ENCODE measurements around the gene TEX11.
"Not testable (repeated sequence)": the region's sequence is repeated elsewhere in the genome, so short reads cannot be mapped to it uniquely, and the experiment has no call there.

Gene TEX11

GRCh38 chrX:70843620-70844019 lies 64.9 kb downstream of the TEX11 start:
- H3K4me3 ChIP-seq (ENCODE audit: insufficient read depth in 1 of 2, low read depth in 1 of 2, low read length in 2 of 2); H2AK5ac ChIP-seq (ENCODE audit: low read length, severe bottlenecking); DNase-seq; H2AFZ ChIP-seq (ENCODE audit: low read depth, low read length); H4K8ac ChIP-seq (ENCODE audit: low read length); H3K4ac ChIP-seq (ENCODE audit: low read depth in 1 of 2, low read length in 2 of 2); H3K18ac ChIP-seq (ENCODE audit: low read depth in 1 of 2, low read length in 2 of 2); H3K9ac ChIP-seq (ENCODE audit: low read length); H3K36me3 ChIP-seq (ENCODE audit: control insufficient read depth in 1 of 2, insufficient read depth in 2 of 2, low read depth in 1 of 2, low read length in 2 of 2); H3K4me1 ChIP-seq (ENCODE audit: control insufficient read depth, insufficient read depth, low read depth, low read length); H3K23ac ChIP-seq (ENCODE audit: low read length in 2 of 2); H2BK15ac ChIP-seq (ENCODE audit: low read depth, poor library complexity, severe bottlenecking); H4K91ac ChIP-seq (ENCODE audit: low read length); H2BK12ac ChIP-seq (ENCODE audit: low read length in 2 of 2); H3K79me1 ChIP-seq (replicated peaks; ENCODE audit: low read length, poor library complexity, severe bottlenecking); H3K27ac ChIP-seq (ENCODE audit: low read length, poor library complexity, severe bottlenecking); H2BK5ac ChIP-seq (ENCODE audit: low read depth, low read length, poor library complexity, severe bottlenecking); H3K4me2 ChIP-seq (ENCODE audit: low read length, poor library complexity, severe bottlenecking); H3K14ac ChIP-seq (ENCODE audit: low read length in 2 of 2); H3K9me3 ChIP-seq (ENCODE audit: control insufficient read depth, low read length); H2BK120ac ChIP-seq (ENCODE audit: low read depth, low read length): not testable (repeated sequence)
- no CpG with 5 or more reads among the region's 1 CpG for WGBS
- H3K27me3 ChIP-seq (ENCODE audit: control insufficient read depth in 1 of 2, insufficient read depth in 1 of 2, low read length in 2 of 2): peaks cover 0 to 10% of the 10 kb centered on the region in 2 experiments

DNA sequence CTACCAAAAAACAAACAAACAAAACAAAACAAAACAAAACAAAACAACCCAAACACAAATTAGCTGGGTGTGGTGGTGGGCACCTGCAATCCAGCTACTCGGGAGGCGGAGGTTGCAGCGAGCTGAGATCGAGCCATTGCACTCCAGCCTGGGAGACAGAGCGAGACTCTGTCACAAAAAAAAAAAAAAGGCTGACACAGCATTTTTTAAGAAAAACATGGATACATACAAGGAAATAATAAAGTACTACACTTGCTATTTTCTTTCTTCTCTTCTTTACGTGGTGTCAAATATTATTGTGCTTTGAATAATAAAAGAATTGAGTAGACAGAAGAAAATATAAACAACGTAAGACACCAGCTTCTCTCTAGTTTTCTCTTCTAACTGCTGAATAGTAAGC lies 73.9 kb downstream of the TEX11 start:
- Histone ChIP-seq H2BK120ac (ENCODE audit: low read depth, low read length) (no peak overlapping the region), H3K27ac (ENCODE audit: low read length, poor library complexity, severe bottlenecking) (no peak overlapping the region), H3K18ac (ENCODE audit: low read depth in 1 of 2, low read length in 2 of 2) (no peak overlapping the region), H4K8ac (ENCODE audit: low read length) (no peak overlapping the region), H3K23ac (ENCODE audit: low read length in 2 of 2) (no peak overlapping the region), H3K4me1 (ENCODE audit: control insufficient read depth, insufficient read depth, low read depth, low read length) (no peaks in the 10 kb centered on the region), H3K14ac (ENCODE audit: low read length in 2 of 2) (no peak overlapping the region), H4K91ac (ENCODE audit: low read length) (no peak overlapping the region), H3K9ac (ENCODE audit: low read length) (no peak overlapping the region), H2BK12ac (ENCODE audit: low read length in 2 of 2) (no peak overlapping the region), H3K4me3 (ENCODE audit: insufficient read depth in 1 of 2, low read depth in 1 of 2, low read length in 2 of 2) (no peak overlapping the region), H2BK5ac (ENCODE audit: low read depth, low read length, poor library complexity, severe bottlenecking) (no peak overlapping the region), H3K4me2 (ENCODE audit: low read length, poor library complexity, severe bottlenecking) (no peak overlapping the region), H2AK5ac (ENCODE audit: low read length, severe bottlenecking) (no peak overlapping the region), H3K4ac (ENCODE audit: low read depth in 1 of 2, low read length in 2 of 2) (no peak overlapping the region), H2AFZ (ENCODE audit: low read depth, low read length) (no peak overlapping the region), H2BK15ac (ENCODE audit: low read depth, poor library complexity, severe bottlenecking) (no peak overlapping the region), H3K9me3 (ENCODE audit: control insufficient read depth, low read length) (peaks cover 5% of the 10 kb centered on the region), H3K36me3 (ENCODE audit: control insufficient read depth in 1 of 2, insufficient read depth in 2 of 2, low read depth in 1 of 2, low read length in 2 of 2) (no peaks in the 10 kb centered on the region), H3K79me1 (replicated peaks; ENCODE audit: low read length, poor library complexity, severe bottlenecking) (no peaks in the 10 kb centered on the region), H3K27me3 (ENCODE audit: control insufficient read depth in 1 of 2, insufficient read depth in 1 of 2, low read length in 2 of 2) (peaks cover 0 to 5% of the 10 kb centered on the region in 2 experiments)
- WGBS: 95% methylated on average over 4 of the region's 7 CpGs
- no peak for DNase-seq

DNA sequence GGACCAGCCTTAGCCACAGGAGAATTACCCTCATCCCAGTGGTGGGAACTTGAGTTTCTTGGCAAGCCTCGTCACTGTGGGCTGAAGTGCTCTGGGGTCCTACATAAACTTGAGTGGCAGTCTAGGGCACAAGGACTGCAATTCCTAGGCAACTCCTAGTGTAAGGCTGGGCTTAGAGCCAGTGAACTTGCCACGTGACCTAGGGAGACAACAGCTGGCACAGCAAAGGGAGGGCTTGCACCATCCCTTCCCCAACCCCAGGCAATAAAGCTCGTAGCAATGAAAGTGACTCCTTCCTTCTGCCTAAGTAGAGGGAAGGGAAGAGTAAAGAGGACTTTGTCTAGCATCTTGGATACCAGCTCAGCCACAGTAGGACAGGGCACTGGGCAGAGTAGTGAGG lies 81.8 kb downstream of the TEX11 start:
- Histone ChIP-seq H3K23ac (ENCODE audit: low read length in 2 of 2) (no peak overlapping the region), H2BK15ac (ENCODE audit: low read depth, poor library complexity, severe bottlenecking) (no peak overlapping the region), H3K18ac (ENCODE audit: low read depth in 1 of 2, low read length in 2 of 2) (no peak overlapping the region), H3K4ac (ENCODE audit: low read depth in 1 of 2, low read length in 2 of 2) (no peak overlapping the region), H3K27ac (ENCODE audit: low read length, poor library complexity, severe bottlenecking) (no peak overlapping the region), H3K4me1 (ENCODE audit: control insufficient read depth, insufficient read depth, low read depth, low read length) (no peaks in the 10 kb centered on the region), H3K4me3 (ENCODE audit: insufficient read depth in 1 of 2, low read depth in 1 of 2, low read length in 2 of 2) (no peak overlapping the region), H2BK120ac (ENCODE audit: low read depth, low read length) (no peak overlapping the region), H3K79me1 (replicated peaks; ENCODE audit: low read length, poor library complexity, severe bottlenecking) (no peaks in the 10 kb centered on the region), H3K4me2 (ENCODE audit: low read length, poor library complexity, severe bottlenecking) (no peak overlapping the region), H3K27me3 (ENCODE audit: control insufficient read depth in 1 of 2, insufficient read depth in 1 of 2, low read length in 2 of 2) (peaks cover 0 to 18% of the 10 kb centered on the region in 2 experiments), H4K91ac (ENCODE audit: low read length) (no peak overlapping the region), H3K36me3 (ENCODE audit: control insufficient read depth in 1 of 2, insufficient read depth in 2 of 2, low read depth in 1 of 2, low read length in 2 of 2) (no peaks in the 10 kb centered on the region), H3K14ac (ENCODE audit: low read length in 2 of 2) (no peak overlapping the region), H2AK5ac (ENCODE audit: low read length, severe bottlenecking) (no peak overlapping the region), H2BK12ac (ENCODE audit: low read length in 2 of 2) (no peak overlapping the region), H2AFZ (ENCODE audit: low read depth, low read length) (no peak overlapping the region), H3K9ac (ENCODE audit: low read length) (no peak overlapping the region), H4K8ac (ENCODE audit: low read length) (no peak overlapping the region), H3K9me3 (ENCODE audit: control insufficient read depth, low read length) (no peaks in the 10 kb centered on the region), H2BK5ac (ENCODE audit: low read depth, low read length, poor library complexity, severe bottlenecking) (no peak overlapping the region)
- no peak for DNase-seq
- WGBS: 76% methylated on average over 1 of the region's 3 CpGs

DNA sequence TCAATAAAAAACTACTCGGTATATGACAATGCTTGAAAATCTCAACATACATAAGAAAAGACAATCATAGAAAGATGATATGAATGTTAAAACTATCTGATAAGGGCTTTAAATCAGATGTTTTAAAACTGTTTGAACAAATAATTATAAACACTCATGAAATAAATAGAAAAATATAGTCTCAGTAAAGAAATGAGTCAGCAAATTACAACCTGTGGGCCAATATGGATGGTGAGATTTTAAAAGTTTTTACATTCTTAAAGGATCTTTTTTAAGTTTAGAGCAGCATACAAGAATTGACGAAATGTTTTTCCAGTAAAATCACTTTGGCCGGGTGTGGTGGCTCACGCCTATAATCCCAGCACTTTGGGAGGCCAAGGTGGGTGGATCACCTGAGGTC lies 83.1 kb downstream of the TEX11 start:
- H3K4me2 ChIP-seq (ENCODE audit: low read length, poor library complexity, severe bottlenecking): no peak overlapping the region
- H3K4me3 ChIP-seq (ENCODE audit: insufficient read depth in 1 of 2, low read depth in 1 of 2, low read length in 2 of 2): no peak overlapping the region
- peaks cover 7% of the 10 kb centered on the region for H3K9me3 ChIP-seq (ENCODE audit: control insufficient read depth, low read length)
- H3K18ac ChIP-seq (ENCODE audit: low read depth in 1 of 2, low read length in 2 of 2): no peak overlapping the region
- H2BK120ac ChIP-seq (ENCODE audit: low read depth, low read length): no peak overlapping the region
- H3K4me1 ChIP-seq (ENCODE audit: control insufficient read depth, insufficient read depth, low read depth, low read length): no peaks in the 10 kb centered on the region
- no peak overlapping the region for H2AK5ac ChIP-seq (ENCODE audit: low read length, severe bottlenecking)
- H2BK5ac ChIP-seq (ENCODE audit: low read depth, low read length, poor library complexity, severe bottlenecking): no peak overlapping the region
- no peak overlapping the region for H3K14ac ChIP-seq (ENCODE audit: low read length in 2 of 2)
- peaks cover 0 to 20% of the 10 kb centered on the region in 2 experiments for H3K27me3 ChIP-seq (ENCODE audit: control insufficient read depth in 1 of 2, insufficient read depth in 1 of 2, low read length in 2 of 2)
- H4K91ac ChIP-seq (ENCODE audit: low read length): no peak overlapping the region
- H2AFZ ChIP-seq (ENCODE audit: low read depth, low read length): no peak overlapping the region
- no peak overlapping the region for H3K9ac ChIP-seq (ENCODE audit: low read length)
- no peak overlapping the region for H4K8ac ChIP-seq (ENCODE audit: low read length)
- H3K4ac ChIP-seq (ENCODE audit: low read depth in 1 of 2, low read length in 2 of 2): no peak overlapping the region
- H3K79me1 ChIP-seq (replicated peaks; ENCODE audit: low read length, poor library complexity, severe bottlenecking): no peaks in the 10 kb centered on the region
- no peaks in the 10 kb centered on the region for H3K36me3 ChIP-seq (ENCODE audit: control insufficient read depth in 1 of 2, insufficient read depth in 2 of 2, low read depth in 1 of 2, low read length in 2 of 2)
- 100% methylated on average over 2 of the region's 4 CpGs for WGBS
- no peak overlapping the region for H2BK15ac ChIP-seq (ENCODE audit: low read depth, poor library complexity, severe bottlenecking)
- no peak overlapping the region for H3K23ac ChIP-seq (ENCODE audit: low read length in 2 of 2)
- H3K27ac ChIP-seq (ENCODE audit: low read length, poor library complexity, severe bottlenecking): no peak overlapping the region
- no peak for DNase-seq
- H2BK12ac ChIP-seq (ENCODE audit: low read length in 2 of 2): no peak overlapping the region

Measured in mesenchymal stem cell (in vitro differentiated cells and primary cell).